Activated CD8-positive, alpha-beta memory T cell treated with anti-CD3 and anti-CD28 coated beads for 36 hours (primary cell): ENCODE measurements around the gene KIAA0232. TPM values are rescaled to one million over a fixed set of nuclear protein-coding genes. Genes with fewer than 3 reads are reported as not detected.
"Not testable (repeated sequence)": the region's sequence is repeated elsewhere in the genome, so short reads cannot be mapped to it uniquely, and the experiment has no call there.

Source experiments
- CTCF ChIA-PET: fragments of 350-600 bp; sonication (Branson Sonifier 250); formaldehyde crosslinking; loops from one replicate; lab custom pipeline; 2021; ENCODE audit warnings: antibody characterized with exemption; lab: Charles Lee
- POLR2A ChIA-PET: fragments of 350-600 bp; sonication (Branson Sonifier 250); formaldehyde crosslinking; loops from one replicate; lab custom pipeline; 2021; ENCODE audit warnings: antibody characterized with exemption; lab: Charles Lee
- total RNA-seq, 2 experiments: library from RNA; stranded (reverse); gene quantifications; one replicate each; pipeline ENCODE4 v1.2.3, GENCODE V29; 2021

The KIAA0232 gene
- total RNA-seq, 2 experiments from 2014 or later: 14.0 to 17.5 TPM

DNA sequence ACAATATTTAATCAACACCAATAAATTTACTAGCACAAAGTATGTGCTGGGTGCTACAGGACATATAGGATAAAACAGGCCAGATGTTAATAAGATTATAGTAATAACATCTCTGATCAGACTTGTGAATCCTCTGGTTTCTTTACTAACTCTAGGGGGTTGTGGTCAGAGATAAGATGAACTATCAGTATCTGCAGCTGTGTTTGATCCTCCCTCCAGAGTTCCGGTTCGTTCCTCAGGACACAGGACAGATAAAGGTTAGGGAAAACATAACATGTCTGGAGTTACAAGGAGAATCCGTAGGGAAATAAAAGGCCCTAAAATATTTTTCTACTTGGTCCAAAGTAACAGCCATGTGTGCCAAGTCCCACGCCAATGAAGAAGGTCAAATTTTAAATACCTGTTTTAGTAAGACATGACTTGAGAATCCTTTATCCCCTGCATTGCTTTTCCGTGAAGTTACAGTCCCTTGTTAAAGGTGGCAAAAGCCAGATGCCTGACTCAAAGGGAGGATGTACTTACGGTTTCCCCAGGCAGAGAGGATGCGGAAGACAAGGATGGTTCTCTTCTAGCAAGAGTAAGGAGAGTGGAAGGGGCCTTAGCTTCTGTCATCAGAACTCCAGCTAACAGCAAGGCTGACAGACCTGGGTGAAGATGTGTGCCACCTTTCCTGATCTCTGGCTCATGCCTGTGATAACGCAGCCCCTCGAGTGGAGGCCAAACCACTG, 44.4 kb downstream of the KIAA0232 start:
- CTCF ChIA-PET: interaction anchor here (1.4 kb wide), 1 partner anchor 47 kb away, joined by 3 read pairs; no protein-coding TSS in a partner anchor
- POLR2A ChIA-PET: interaction anchor here (0.6 kb wide), 1 partner anchor 82 kb away, joined by 3 read pairs; no protein-coding TSS in a partner anchor

DNA sequence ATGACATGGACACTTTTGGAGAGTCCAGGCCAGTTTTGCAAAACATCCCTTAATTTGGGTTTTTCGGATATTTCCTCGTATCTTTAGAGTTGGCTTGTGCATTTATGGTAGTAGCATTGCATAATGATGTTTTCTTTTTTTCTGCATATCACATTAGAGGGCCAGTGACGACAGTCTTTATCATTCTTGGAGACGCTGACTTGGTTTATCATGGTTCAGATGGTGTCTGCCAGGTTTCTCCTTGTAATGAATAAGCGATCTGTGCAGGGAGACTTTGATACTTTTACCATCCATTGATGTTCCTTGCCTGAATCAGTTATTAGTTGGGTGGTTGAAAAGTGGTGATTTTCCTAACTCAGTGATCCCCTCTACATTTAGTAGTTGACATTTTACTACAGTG, 46.6 kb downstream of the KIAA0232 start:
- POLR2A ChIA-PET: interaction anchor here (0.7 kb wide), 1 partner anchor 70 kb away, joined by 5 read pairs; no protein-coding TSS in a partner anchor
- CTCF ChIA-PET: no interaction called here

GRCh38 chr4:6834867-6835266, 52.3 kb downstream of the KIAA0232 start:
- POLR2A ChIA-PET: no interaction called here
- CTCF ChIA-PET: interaction anchor here (1.0 kb wide), 1 partner anchor 39 kb away, joined by 4 read pairs; no protein-coding TSS in a partner anchor

DNA sequence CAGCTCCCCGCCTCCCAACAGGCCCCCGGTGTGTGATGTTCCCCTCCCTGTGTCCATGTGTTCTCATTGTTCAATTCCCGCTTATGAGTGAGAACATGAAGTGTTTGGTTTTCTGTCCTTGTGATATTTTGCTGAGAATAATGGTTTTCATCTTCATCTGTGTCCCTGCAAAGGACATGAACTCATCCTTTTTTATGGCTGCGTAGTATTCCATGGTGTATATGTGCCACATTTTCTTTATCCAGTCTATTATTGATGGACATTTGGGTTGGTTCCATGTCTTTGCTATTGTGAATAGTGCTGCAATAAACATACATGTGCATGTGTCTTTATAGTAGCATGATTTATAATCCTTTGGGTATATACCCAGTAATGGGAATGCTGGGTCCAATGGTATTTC, 53.1 kb downstream of the KIAA0232 start:
- POLR2A ChIA-PET, CTCF ChIA-PET: not testable (repeated sequence)

DNA sequence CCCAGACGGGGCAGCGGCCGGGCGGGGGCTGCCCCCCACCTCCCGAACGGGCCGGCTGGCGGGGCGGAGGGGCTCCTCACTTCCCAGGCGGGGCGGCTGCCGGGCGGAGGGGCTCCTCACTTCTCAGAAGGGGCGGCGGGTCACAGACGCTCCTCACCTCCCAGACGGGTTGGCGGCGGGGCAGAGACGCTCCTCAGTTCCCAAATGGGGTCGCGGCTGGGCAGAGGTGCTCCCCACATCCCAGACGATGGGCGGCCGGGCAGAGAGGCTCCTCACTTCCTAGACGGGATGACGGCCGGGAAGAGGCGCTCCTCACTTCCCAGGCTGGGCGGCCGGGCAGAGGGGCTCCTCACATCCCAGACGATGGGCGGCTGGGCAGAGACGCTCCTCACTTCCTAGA, 54.6 kb downstream of the KIAA0232 start:
- POLR2A ChIA-PET, CTCF ChIA-PET: not testable (repeated sequence)

- ChIA-PET POLR2A (no interaction called here), CTCF (interaction anchor here (0.6 kb wide), 1 partner anchor 19 kb away, joined by 3 read pairs; no protein-coding TSS in a partner anchor)
Observed at GRCh38 chr4:6839579-6839978, 57.1 kb downstream of the KIAA0232 start.

- POLR2A ChIA-PET: no interaction called here
- CTCF ChIA-PET: no interaction called here
Observed at GRCh38 chr4:6840062-6840976, 57.8 kb downstream of the KIAA0232 start.

DNA sequence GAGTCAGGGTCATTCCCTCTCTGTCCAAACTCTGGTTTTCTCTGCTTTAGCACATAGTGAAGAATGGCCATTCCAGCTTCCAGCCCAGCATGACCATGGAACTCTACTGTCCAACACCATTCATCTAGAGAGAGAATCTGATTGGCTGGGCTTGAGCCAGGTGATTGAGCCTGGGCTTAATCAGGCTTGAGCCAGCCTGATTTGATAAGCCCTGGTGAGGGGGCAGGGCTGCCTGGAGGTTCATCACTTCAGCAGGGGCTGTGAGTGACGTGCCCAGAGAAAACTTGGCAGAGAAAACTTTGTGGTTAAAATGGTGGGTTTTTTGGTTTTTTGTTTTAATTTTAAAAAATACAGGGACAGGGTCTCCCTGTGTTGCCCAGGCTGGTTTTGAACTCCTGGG, 62.5 kb downstream of the KIAA0232 start:
- ChIA-PET CTCF (no interaction called here), POLR2A (no interaction called here)

- ChIA-PET CTCF (no interaction called here), POLR2A (no interaction called here)
Observed at GRCh38 chr4:6845574-6845973, 63.0 kb downstream of the KIAA0232 start.

DNA sequence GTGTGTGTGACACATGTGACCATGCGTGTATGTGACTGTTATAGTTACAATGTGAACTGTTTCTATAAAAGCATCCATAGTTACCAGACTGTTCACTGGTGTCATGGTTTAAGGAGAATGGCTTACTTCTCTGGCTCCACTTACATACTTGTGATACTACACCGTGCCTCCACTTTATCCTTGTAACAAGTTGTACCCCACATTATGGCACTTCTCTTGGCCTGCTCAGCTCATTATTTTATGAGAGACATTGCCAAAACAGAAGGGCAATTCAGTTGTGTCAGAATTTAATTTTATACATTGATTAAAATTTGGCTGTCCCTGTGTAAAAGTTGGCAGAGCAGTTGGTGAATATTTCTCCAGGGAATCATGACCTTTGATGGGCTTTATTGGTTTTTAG, 64.7 kb downstream of the KIAA0232 start:
- CTCF ChIA-PET: interaction anchor here (0.7 kb wide), 1 partner anchor 27 kb away, joined by 3 read pairs; no protein-coding TSS in a partner anchor
- POLR2A ChIA-PET: no interaction called here

DNA sequence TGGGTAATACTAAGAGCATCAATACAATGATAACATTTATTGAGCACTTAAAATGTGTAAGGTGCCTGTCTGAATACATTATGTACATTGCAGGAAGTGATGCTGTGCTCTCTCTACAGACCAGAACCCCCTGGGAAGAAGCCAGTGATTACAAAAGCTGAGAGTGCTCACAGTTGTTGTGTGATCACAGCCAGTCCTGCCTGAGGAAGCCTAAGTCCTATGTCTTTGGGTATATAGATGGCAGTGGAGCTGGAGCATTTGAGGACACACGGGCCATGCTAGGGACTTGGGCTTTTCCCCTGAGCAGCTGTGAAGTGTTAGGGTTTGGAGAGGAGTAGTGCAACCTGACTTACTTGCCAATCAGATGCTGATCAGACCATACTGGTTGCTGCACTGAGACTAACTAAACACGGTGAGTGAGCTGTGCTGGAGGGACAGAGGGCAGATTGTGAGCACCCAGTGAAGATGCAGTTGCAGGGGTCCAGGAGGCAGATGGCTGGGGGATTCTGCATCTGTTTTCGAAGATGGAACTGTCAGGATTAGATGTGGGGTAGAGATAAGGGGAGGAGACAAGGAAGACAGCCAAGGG, 66.3 kb downstream of the KIAA0232 start:
- POLR2A ChIA-PET: interaction anchor here (0.6 kb wide), 1 partner anchor 1568 kb away, joined by 4 read pairs; no protein-coding TSS in a partner anchor
- CTCF ChIA-PET: no interaction called here

- POLR2A ChIA-PET: interaction anchor here (0.6 kb wide), 1 partner anchor 1567 kb away, joined by 4 read pairs; no protein-coding TSS in a partner anchor
- CTCF ChIA-PET: no interaction called here
Observed at GRCh38 chr4:6849691-6850090, 67.2 kb downstream of the KIAA0232 start.

GRCh38 chr4:6851431-6851830, 68.9 kb downstream of the KIAA0232 start:
- ChIA-PET CTCF (interaction anchor here (0.7 kb wide), 1 partner anchor 117 kb away, joined by 3 read pairs; no protein-coding TSS in a partner anchor), POLR2A (no interaction called here)

GRCh38 chr4:6851962-6852361, 69.4 kb downstream of the KIAA0232 start:
- POLR2A ChIA-PET: no interaction called here

GRCh38 chr4:6852582-6852981, 70.1 kb downstream of the KIAA0232 start:
- POLR2A ChIA-PET: no interaction called here

More at GRCh38 chr4:6851962-6852361, 69.4 kb downstream of the KIAA0232 start:
- CTCF ChIA-PET: interaction anchor here (0.7 kb wide), 1 partner anchor 118 kb away, joined by 3 read pairs; no protein-coding TSS in a partner anchor

GRCh38 chr4:6854098-6854744, 71.7 kb downstream of the KIAA0232 start:
- ChIA-PET CTCF (interaction anchor here (1.3 kb wide), 1 partner anchor 134 kb away, joined by 3 read pairs; no protein-coding TSS in a partner anchor), POLR2A (interaction anchor here (0.6 kb wide), 1 partner anchor 45 kb away, joined by 5 read pairs; no protein-coding TSS in a partner anchor)

More at GRCh38 chr4:6852582-6852981, 70.1 kb downstream of the KIAA0232 start:
- CTCF ChIA-PET: no interaction called here

GRCh38 chr4:6855692-6856297, 73.3 kb downstream of the KIAA0232 start:
- ChIA-PET CTCF (interaction anchor here (1.1 to 1.4 kb wide), 3 partner anchors 18 to 135 kb away, joined by 3 to 5 read pairs (median 3); no protein-coding TSS in a partner anchor), POLR2A (interaction anchor here (0.5 to 0.9 kb wide), 3 partner anchors 56 to 91 kb away, joined by 3 read pairs; no protein-coding TSS in a partner anchor)

GRCh38 chr4:6856391-6856790, 73.9 kb downstream of the KIAA0232 start:
- ChIA-PET CTCF (interaction anchor here (1.1 to 1.4 kb wide), 2 partner anchors 17 to 80 kb away, joined by 3 to 5 read pairs; no protein-coding TSS in a partner anchor), POLR2A (interaction anchor here (0.7 kb wide), 2 partner anchors 57 to 134 kb away, joined by 3 to 4 read pairs; no protein-coding TSS in a partner anchor)
